Common myeloid progenitor, CD34-positive (primary cell): ENCODE data around the gene PRSS23.
"Not testable (repeated sequence)": the region's sequence is repeated elsewhere in the genome, so short reads cannot be mapped to it uniquely, and the experiment has no call there.

Experiments used
- CTCF ChIA-PET: fragments of 350-600 bp; sonication (Branson Sonifier 250); formaldehyde crosslinking; loops from one replicate; lab custom pipeline; 2021; ENCODE audit warnings: antibody characterized with exemption; lab: Charles Lee
- POLR2A ChIA-PET: fragments of 350-600 bp; sonication (Branson Sonifier 250); formaldehyde crosslinking; loops from one replicate; lab custom pipeline; 2021; ENCODE audit warnings: antibody characterized with exemption; lab: Charles Lee
- DNase-seq, 3 donors: peaks; one replicate each; pipeline versions ENCODE4 v3.0.0 to v3.0.0-alpha.2; 2013
- H3K27ac ChIP-seq, 2 experiments: 1 replicate in 1 of 2; 2 replicates in 1 of 2; pipeline ENCODE4 v1.7.0; 2013; ENCODE audit warnings: inconsistent platforms in 2 of 2, low read length in 2 of 2, mild to moderate bottlenecking in 2 of 2, low read depth in 1 of 2, moderate library complexity in 1 of 2; ENCODE audit not compliant: severe bottlenecking in 2 of 2, insufficient read depth in 1 of 2, poor library complexity in 1 of 2
- H3K27me3 ChIP-seq, 5 experiments: replicated peaks in 2 of 5; 1 replicate in 3 of 5; 2 replicates in 2 of 5; pipeline versions ENCODE4 v1.6.1 to v1.7.0; 2013; ENCODE audit warnings: low read length in 4 of 5, mild to moderate bottlenecking in 2 of 5, moderate library complexity in 2 of 5, inconsistent platforms in 1 of 5; ENCODE audit not compliant: insufficient read depth in 5 of 5, control insufficient read depth in 4 of 5
- H3K36me3 ChIP-seq, 4 experiments: 1 replicate in 2 of 4; 2 replicates in 2 of 4; pipeline versions ENCODE4 v1.6.1 to v1.7.0; 2013; ENCODE audit warnings: low read length in 3 of 4, control low read depth in 1 of 4, mild to moderate bottlenecking in 1 of 4; ENCODE audit not compliant: control insufficient read depth in 4 of 4, insufficient read depth in 4 of 4
- H3K4me1 ChIP-seq, 4 experiments: 1 replicate in 3 of 4; 2 replicates in 1 of 4; pipeline versions ENCODE4 v1.6.1 to v1.7.1; 2013; ENCODE audit warnings: low read length in 3 of 4, mild to moderate bottlenecking in 3 of 4, control low read depth in 1 of 4, inconsistent platforms in 1 of 4, moderate library complexity in 1 of 4; ENCODE audit not compliant: control insufficient read depth in 4 of 4, insufficient read depth in 4 of 4; ENCODE audit errors: control extremely low read depth in 1 of 4
- H3K4me3 ChIP-seq, 7 experiments: 1 replicate in 4 of 7; 2 replicates in 3 of 7; pipeline versions ENCODE4 v1.5.1 to v1.7.0; 2013; ENCODE audit warnings: mild to moderate bottlenecking in 7 of 7, low read length in 6 of 7, moderate library complexity in 6 of 7, inconsistent platforms in 2 of 7, low read depth in 2 of 7, control low read depth in 1 of 7; ENCODE audit not compliant: insufficient read depth in 4 of 7, control insufficient read depth in 1 of 7; ENCODE audit errors: extremely low read depth in 1 of 7
- H3K9me3 ChIP-seq, 5 experiments: 1 replicate in 4 of 5; 2 replicates in 1 of 5; pipeline versions ENCODE4 v1.6.1 to v1.7.1; 2013; ENCODE audit warnings: low read length in 4 of 5, mild to moderate bottlenecking in 2 of 5, inconsistent platforms in 1 of 5, low read depth in 1 of 5, moderate library complexity in 1 of 5; ENCODE audit not compliant: control insufficient read depth in 4 of 5, insufficient read depth in 2 of 5; ENCODE audit errors: control extremely low read depth in 1 of 5
- WGBS: methylation state at CpG from one replicate; pipeline ENCODE4 v1.1.5; 2013; ENCODE audit not compliant: insufficient coverage; 5-methylcytosine and 5-hydroxymethylcytosine counted together

The PRSS23 gene

DNA sequence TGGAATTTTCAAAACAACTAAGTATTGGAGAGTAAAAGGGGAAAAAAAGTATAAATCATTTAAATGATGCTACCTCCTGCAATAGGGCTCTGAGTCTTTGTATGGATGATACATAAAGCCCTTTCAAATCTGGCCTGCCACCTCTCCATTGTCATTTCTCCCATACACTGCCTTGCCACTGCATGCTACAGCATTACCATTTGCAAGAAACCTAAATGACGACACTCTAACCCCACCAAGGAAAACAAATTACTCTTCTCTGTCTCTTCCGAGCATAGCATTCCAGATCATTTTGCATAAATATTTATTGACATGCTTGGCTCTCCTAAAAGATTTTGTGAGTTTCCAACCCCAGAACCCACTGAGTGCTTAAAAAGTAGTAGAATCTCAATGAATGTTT, 34.5 kb upstream of the PRSS23 start:
- H3K27me3 ChIP-seq: no peaks in the 10 kb centered on the region
- DNase-seq: no peak
- no peak overlapping the region for H3K4me3 ChIP-seq
- CTCF ChIA-PET: no interaction called here
- H3K9me3 ChIP-seq: no peaks in the 10 kb centered on the region
- POLR2A ChIA-PET: no interaction called here
- no peaks in the 10 kb centered on the region for H3K36me3 ChIP-seq
- H3K4me1 ChIP-seq: peaks cover 0 to 9% (median 6%) of the 10 kb centered on the region in 4 experiments
- WGBS: 20% methylated on average over 1 of the region's 2 CpGs
- no peak overlapping the region for H3K27ac ChIP-seq

DNA sequence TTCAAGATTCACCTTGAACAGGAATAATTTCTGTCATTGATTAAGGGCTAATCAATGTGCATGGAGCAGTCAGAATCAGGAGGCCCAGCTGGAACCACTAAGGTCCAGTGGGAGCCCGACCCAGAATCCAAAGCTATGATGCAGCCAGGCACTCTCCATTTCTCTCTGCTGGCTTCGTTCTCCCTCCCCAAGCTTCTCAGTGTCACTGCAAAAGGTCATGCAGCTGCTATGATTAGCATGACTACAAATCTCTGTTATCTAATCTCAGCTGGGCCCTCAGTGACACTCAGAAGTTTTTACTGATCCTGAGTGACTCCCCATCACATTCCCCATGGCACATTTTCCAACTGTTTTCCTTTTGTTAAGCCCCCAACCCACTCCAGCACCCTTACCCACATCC, 31.1 kb upstream of the PRSS23 start:
- H3K9me3 ChIP-seq: no peaks in the 10 kb centered on the region
- H3K4me1 ChIP-seq: no peaks in the 10 kb centered on the region
- no peaks in the 10 kb centered on the region for H3K36me3 ChIP-seq
- no peak overlapping the region for H3K27ac ChIP-seq
- 94% methylated on average over 2 of the region's 2 CpGs for WGBS
- H3K4me3 ChIP-seq: no peak overlapping the region
- POLR2A ChIA-PET: no interaction called here
- CTCF ChIA-PET: no interaction called here
- DNase-seq: no peak
- H3K27me3 ChIP-seq: no peaks in the 10 kb centered on the region

DNA sequence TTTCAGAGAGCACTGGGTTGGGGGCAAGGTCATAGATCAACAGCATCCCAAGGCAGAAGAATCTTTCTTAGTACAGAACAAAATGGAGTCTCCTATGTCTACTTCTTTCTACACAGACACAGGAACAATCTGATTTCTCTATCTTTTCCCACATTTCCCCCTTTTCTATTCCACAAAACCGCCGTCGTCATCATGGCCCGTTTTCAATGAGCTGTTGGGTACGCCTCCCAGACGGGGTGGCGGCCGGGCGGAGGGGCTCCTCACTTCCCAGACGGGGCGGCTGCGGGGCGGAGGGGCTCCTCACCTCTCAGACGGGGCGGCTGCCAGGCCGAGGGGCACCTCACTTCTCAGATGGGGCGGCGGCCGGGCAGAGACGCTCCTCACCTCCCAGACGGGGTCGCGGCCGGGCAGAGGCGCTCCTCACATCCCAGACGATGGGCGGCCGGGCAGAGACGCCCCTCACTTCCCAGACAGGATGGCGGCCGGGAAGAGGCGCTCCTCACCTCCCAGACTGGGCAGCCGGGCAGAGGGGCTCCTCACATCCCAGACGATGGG, 29.8 kb upstream of the PRSS23 start:
- 98% methylated on average over 9 of the region's 34 CpGs for WGBS
- CTCF ChIA-PET, POLR2A ChIA-PET, H3K27ac ChIP-seq, H3K9me3 ChIP-seq, H3K27me3 ChIP-seq, H3K4me3 ChIP-seq, H3K4me1 ChIP-seq, H3K36me3 ChIP-seq, DNase-seq: not testable (repeated sequence)

DNA sequence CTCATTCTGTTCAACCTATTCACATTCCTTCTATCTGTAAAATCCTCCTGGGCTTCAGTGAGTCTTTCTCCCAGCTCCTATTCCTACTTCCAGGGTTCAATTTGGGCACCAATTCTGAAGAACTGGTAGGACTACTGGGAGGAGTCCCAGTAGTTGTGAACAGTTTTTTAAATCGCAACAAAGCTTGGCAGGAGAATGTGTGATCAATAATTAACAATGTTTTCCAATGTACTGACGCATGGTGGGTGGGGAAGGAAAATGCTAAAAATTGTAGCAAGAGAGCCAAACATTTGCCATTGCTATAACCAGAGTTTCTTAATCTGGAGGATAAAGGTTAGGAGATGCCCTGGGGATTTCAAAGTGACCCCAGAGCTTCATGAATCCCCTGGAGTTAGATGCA, 27.3 kb upstream of the PRSS23 start:
- CTCF ChIA-PET: no interaction called here
- Histone ChIP-seq H3K4me3 (no peak overlapping the region), H3K27ac (no peak overlapping the region), H3K4me1 (no peaks in the 10 kb centered on the region), H3K36me3 (no peaks in the 10 kb centered on the region), H3K9me3 (no peaks in the 10 kb centered on the region), H3K27me3 (no peaks in the 10 kb centered on the region)
- 80% methylated on average over 2 of the region's 2 CpGs for WGBS
- DNase-seq: no peak
- POLR2A ChIA-PET: interaction anchor here (0.6 kb wide), 1 partner anchor 127 kb away, joined by 3 read pairs; no protein-coding TSS in a partner anchor

DNA sequence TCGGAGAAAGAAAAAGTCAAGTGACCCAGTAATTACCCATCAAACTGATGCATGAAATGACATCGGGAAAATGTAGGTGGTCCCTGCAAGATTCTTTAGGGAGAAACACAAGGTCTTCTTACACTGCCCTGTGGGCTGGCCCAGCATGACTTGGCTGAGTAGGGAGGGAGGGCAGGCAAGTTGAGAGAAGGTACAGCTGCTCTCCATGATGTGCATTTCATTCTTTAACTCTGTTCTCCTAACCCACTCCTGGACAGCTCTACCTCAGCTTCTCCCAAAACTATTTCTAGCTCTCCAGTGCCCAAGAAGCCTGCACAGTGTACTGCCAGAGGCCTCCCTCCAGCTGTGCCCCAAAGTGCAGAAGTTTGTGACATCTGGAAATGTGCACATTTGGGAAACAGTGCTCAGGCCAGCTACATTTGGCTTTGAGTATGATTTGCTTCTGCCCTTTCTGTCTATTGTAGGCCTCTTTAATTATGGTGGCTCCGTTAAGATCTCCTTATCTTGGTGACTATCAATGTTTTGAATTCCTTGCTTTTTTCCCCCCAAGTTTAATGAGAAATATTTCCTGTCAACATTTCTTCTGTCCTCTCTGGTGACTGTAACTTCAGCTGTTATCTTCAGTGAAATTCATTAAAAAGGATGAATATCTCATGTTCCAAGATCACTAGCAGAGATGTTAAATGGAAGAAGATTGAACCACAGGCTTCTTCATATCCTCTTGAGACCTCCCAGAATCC, 26.7 kb upstream of the PRSS23 start:
- Histone ChIP-seq H3K36me3 (no peaks in the 10 kb centered on the region), H3K4me1 (no peaks in the 10 kb centered on the region), H3K27me3 (no peaks in the 10 kb centered on the region), H3K27ac (no peak overlapping the region), H3K4me3 (no peak overlapping the region), H3K9me3 (no peaks in the 10 kb centered on the region)
- ChIA-PET CTCF (no interaction called here), POLR2A (no interaction called here)
- WGBS: 100% methylated on average over 3 of the region's 3 CpGs
- DNase-seq: no peak

DNA sequence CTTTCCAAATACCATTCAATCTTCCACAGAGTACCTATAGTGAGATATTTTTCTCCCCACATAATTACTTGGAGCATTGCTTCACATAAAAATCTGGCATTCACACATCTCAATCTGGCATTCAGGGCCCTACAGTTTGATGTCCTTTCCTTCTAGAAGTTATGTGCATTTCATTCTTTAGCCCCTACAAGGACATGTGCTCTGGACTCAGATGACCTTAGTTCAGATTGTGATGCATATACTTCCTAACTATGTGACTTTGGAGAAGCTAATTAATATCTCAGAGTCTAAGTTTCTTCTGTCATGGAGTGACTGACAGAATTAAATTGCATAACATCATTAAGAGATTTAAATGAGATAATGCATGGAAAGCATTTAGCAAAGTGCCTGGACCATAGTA, 25.9 kb upstream of the PRSS23 start:
- Histone ChIP-seq H3K27me3 (no peaks in the 10 kb centered on the region), H3K4me1 (no peaks in the 10 kb centered on the region), H3K4me3 (no peak overlapping the region), H3K9me3 (no peaks in the 10 kb centered on the region), H3K27ac (no peak overlapping the region), H3K36me3 (no peaks in the 10 kb centered on the region)
- DNase-seq: no peak
- POLR2A ChIA-PET: no interaction called here
- CTCF ChIA-PET: no interaction called here

DNA sequence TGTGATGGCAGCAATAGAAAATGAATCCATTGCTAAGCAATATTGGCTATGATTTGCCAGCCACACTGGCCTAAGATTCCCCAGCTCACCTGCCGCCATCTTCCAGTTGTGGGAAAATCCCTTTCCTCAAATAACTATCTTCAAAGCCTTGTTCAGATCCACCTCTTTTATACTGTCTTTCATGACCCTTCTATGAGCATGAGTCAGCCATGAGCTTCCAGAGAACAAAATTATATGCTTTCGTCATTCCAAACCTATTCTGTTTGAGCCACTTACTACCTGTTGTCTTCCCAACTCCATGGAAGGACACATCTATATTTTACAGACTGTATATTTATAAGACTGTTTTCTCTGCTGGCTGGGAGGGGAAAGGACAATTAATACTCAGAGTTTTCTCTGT, 25.0 kb upstream of the PRSS23 start:
- POLR2A ChIA-PET: interaction anchor here (0.5 kb wide), 1 partner anchor 414 kb away, joined by 4 read pairs; no protein-coding TSS in a partner anchor
- Histone ChIP-seq H3K4me3 (no peak overlapping the region), H3K27me3 (no peaks in the 10 kb centered on the region), H3K27ac (no peak overlapping the region), H3K36me3 (no peaks in the 10 kb centered on the region), H3K9me3 (no peaks in the 10 kb centered on the region), H3K4me1 (no peaks in the 10 kb centered on the region)
- DNase-seq: no peak
- 89% methylated on average over 1 of the region's 2 CpGs for WGBS
- CTCF ChIA-PET: no interaction called here
